Spleen (tissue), 7 donors: ENCODE measurements around the gene ANTXR2.

Source experiments
- CTCF ChIP-seq, 11 experiments: fragments of 200-600 bp in 7 of 11; fragments of 450-650 bp in 4 of 11; sonication (generic) in 4 of 11; IDR thresholded peaks in 8 of 11; conservative IDR thresholded peaks in 3 of 11; 1 replicate in 7 of 11; 2 replicates in 4 of 11; pipeline versions ENCODE4 v1.4.0 to v1.8.0; 2016 to 2021; ENCODE audit warnings: antibody characterized with exemption in 11 of 11, inconsistent platforms in 4 of 11, mild to moderate bottlenecking in 1 of 11
- POLR2AphosphoS5 ChIP-seq, 3 donors: sonication (generic); formaldehyde crosslinking; IDR thresholded peaks; one replicate each; pipeline ENCODE4 v1.5.1; 2017; ENCODE audit warnings: antibody characterized with exemption in 3 of 3
- donor health status: DM: no; HTN: no; CAD: no; lungs with moderate emphysema.
- donor health status: DM: no; HTN: no; CAD: no.
- donor health status: DM: no; HTN: no; CAD: no.

- TF ChIP-seq CTCF (IDR thresholded peaks at IDR 0.05 in 8 of 11, conservative IDR thresholded peaks at IDR 0.05 in 3 of 11): no peak
- no peak for TF ChIP-seq POLR2AphosphoS5 (IDR thresholded peaks at IDR 0.05)
Observed at GRCh38 chr4:79856196-79856595, 216.8 kb downstream of the ANTXR2 start.
